ENCODE data around the gene EPHB6. TPM values are rescaled to one million over a fixed set of nuclear protein-coding genes. Genes with fewer than 3 reads are reported as not detected.
A peak's percentile ranks its signal among the peaks of the same experiment; 100 is the strongest.

EPHB6 gene
- total RNA-seq, 2 experiments from 2014 or later: 50.7 to 55.8 TPM

DNA sequence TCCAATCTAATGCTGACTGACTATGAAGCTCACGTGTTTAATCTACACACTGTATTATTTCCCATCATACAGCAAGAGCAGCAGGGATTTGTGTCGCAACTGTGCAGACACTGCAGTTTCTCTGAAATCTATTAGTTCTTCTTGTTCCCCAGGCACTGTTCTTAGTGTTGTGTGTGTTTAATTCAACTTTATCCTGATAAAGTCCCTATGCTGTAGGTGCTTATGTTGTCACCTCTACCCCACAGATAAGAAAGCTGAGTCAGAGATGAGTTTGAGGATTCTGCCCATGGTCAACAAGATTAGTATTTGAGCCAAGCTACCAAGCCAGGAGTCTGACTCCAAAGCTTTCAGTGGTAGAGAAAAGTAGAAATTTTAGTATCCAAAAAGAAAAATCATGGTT, 22.5 kb upstream of the EPHB6 start:
- ChIA-PET CTCF (interaction anchor here (1.6 kb wide), 1 partner anchor 19 kb away, joined by 3 read pairs; no protein-coding TSS in a partner anchor), POLR2A (interaction anchor here (0.9 to 1.2 kb wide), 4 partner anchors 11 to 48 kb away, joined by 3 to 5 read pairs (median 4); no protein-coding TSS in a partner anchor)
- Mint-ChIP-seq H3K4me1 (ENCODE audit: low read depth) (peaks cover 18% of the 10 kb centered on the region), H3K36me3 (ENCODE audit: low read depth) (no peaks in the 10 kb centered on the region), H3K27ac (no peak overlapping the region), H3K4me3 (no peak overlapping the region), H3K27me3 (no peaks in the 10 kb centered on the region), H3K9me3 (no peaks in the 10 kb centered on the region)
- no peak for DNase-seq
- no peak for TF ChIP-seq CTCF (IDR thresholded peaks at IDR 0.05)
- no peak for ATAC-seq (ENCODE audit: poor library complexity)
- Histone ChIP-seq H3K36me3 (ENCODE audit: insufficient read depth, low read length) (no peaks in the 10 kb centered on the region), H3K27me3 (ENCODE audit: control insufficient read depth in 1 of 2, insufficient read depth in 2 of 2, low read length in 2 of 2) (no peaks in the 10 kb centered on the region), H3K9me3 (ENCODE audit: control insufficient read depth in 1 of 2, insufficient read depth in 1 of 2, low read length in 2 of 2) (no peaks in the 10 kb centered on the region), H3K4me1 (ENCODE audit: insufficient read depth, low read length) (no peaks in the 10 kb centered on the region), H3K27ac (ENCODE audit: low read depth in 1 of 2, low read length in 2 of 2) (no peak overlapping the region), H3K4me3 (ENCODE audit: low read length) (no peak overlapping the region)
- intact Hi-C loops (cut with DNase I, micrococcal nuclease): loop anchor here in 1 of 2 experiments (2.0 kb wide), 1 partner anchor 20 kb away; no protein-coding TSS in a partner anchor

DNA sequence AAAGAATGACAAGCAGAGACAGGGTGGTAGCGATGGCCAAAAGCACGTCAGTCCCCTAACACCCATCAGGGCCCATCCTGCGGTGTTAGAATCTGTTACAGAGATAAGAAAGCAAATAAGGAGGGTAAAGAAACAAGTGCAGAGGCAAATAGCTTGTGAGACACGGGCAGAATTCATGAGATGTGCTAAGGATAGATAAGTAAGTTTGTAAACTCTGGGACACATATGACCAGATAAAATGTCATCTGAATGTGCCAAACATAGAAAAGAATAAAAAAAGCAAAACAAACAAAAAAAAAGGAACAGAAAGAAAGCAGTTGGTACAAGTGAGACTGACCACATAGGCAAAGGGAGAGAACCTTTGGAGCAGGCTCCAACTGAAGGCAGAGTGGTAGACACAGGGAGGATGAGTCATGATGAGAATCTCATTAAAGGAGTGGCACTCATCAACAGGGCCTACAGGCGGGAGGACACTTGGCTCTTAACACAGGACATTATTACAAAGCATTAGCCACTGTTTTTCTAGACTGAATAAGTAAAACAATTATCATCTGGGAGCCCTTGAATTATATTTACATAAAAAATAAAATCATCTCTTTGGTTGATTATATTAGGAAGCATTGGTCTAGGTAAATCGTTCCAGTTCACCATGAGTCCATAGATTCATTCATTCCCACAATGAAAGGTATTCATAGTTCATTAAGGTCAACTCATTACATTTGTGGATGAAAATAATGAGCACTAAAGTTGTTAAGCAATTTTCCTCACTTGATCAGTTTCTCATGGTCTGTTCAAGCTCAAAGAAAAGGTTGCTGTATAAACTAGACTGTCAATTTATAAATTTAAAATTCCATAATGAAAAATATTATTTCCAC, 21.5 kb upstream of the EPHB6 start:
- Histone ChIP-seq H3K4me3 (ENCODE audit: low read length) (no peak overlapping the region), H3K9me3 (ENCODE audit: control insufficient read depth in 1 of 2, insufficient read depth in 1 of 2, low read length in 2 of 2) (no peaks in the 10 kb centered on the region), H3K4me1 (ENCODE audit: insufficient read depth, low read length) (no peaks in the 10 kb centered on the region), H3K27ac (ENCODE audit: low read depth in 1 of 2, low read length in 2 of 2) (no peak overlapping the region), H3K36me3 (ENCODE audit: insufficient read depth, low read length) (no peaks in the 10 kb centered on the region), H3K27me3 (ENCODE audit: control insufficient read depth in 1 of 2, insufficient read depth in 2 of 2, low read length in 2 of 2) (no peaks in the 10 kb centered on the region)
- ChIA-PET POLR2A (no interaction called here), CTCF (no interaction called here)
- ATAC-seq (ENCODE audit: poor library complexity) (no peak), DNase-seq (no peak)
- TF ChIP-seq CTCF (IDR thresholded peaks at IDR 0.05): no peak
- Mint-ChIP-seq H3K27me3 (no peaks in the 10 kb centered on the region), H3K36me3 (ENCODE audit: low read depth) (no peaks in the 10 kb centered on the region), H3K4me1 (ENCODE audit: low read depth) (peaks cover 18% of the 10 kb centered on the region), H3K27ac (no peak overlapping the region), H3K4me3 (no peak overlapping the region), H3K9me3 (no peaks in the 10 kb centered on the region)
- intact Hi-C loops (cut with DNase I, micrococcal nuclease): loop anchor here in 1 of 2 experiments (2.0 kb wide), 1 partner anchor 21 kb away; no protein-coding TSS in a partner anchor

DNA sequence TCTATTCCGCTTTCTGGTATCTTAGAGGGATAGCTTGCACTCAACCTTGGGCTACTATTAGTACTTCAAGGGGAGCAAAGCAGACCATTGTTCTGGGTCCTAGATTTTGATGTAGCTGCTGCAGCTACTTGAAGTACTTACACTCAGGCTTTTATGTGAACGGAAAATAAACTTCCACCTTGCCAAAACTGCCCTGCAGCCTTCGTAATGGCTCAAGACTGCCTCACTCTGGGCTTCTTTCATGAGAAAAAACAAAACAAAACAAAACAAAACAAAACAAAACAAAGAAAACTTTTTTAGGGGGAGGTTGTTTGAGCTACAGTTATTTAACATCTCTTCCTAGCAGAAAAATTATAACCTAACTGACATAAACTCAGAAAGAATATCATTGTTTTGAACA, 19.4 kb upstream of the EPHB6 start:
- Mint-ChIP-seq H3K27ac (peak overlapping the region; percentile 38), H3K36me3 (ENCODE audit: low read depth) (no peaks in the 10 kb centered on the region), H3K9me3 (no peaks in the 10 kb centered on the region), H3K27me3 (no peaks in the 10 kb centered on the region), H3K4me3 (no peak overlapping the region), H3K4me1 (ENCODE audit: low read depth) (peaks cover 18% of the 10 kb centered on the region)
- H3K4me3 ChIP-seq (ENCODE audit: low read length): no peak overlapping the region
- H3K27ac ChIP-seq (ENCODE audit: low read depth in 1 of 2, low read length in 2 of 2): no peak overlapping the region
- H3K4me1 ChIP-seq (ENCODE audit: insufficient read depth, low read length): no peaks in the 10 kb centered on the region
- ATAC-seq (ENCODE audit: poor library complexity) (peak; percentile 39), DNase-seq (peak in 5 of 14 experiments; percentile 15 to 56 (median 49))
- H3K36me3 ChIP-seq (ENCODE audit: insufficient read depth, low read length): no peaks in the 10 kb centered on the region
- no peaks in the 10 kb centered on the region for H3K9me3 ChIP-seq (ENCODE audit: control insufficient read depth in 1 of 2, insufficient read depth in 1 of 2, low read length in 2 of 2)
- ChIA-PET POLR2A (interaction anchor here (0.6 to 2.1 kb wide), 8 partner anchors 23 to 508 kb away, joined by 3 to 30 read pairs (median 4); no protein-coding TSS in a partner anchor), CTCF (interaction anchor here (1.2 to 1.5 kb wide), 3 partner anchors 18 to 24 kb away, joined by 3 to 8 read pairs (median 4); no protein-coding TSS in a partner anchor)
- intact Hi-C loops (cut with DNase I, micrococcal nuclease): loop anchor here in 1 of 2 experiments (5.0 kb wide), 1 partner anchor 168 kb away; no protein-coding TSS in a partner anchor
- peak; percentile 26 for TF ChIP-seq CTCF (IDR thresholded peaks at IDR 0.05)
- H3K27me3 ChIP-seq (ENCODE audit: control insufficient read depth in 1 of 2, insufficient read depth in 2 of 2, low read length in 2 of 2): no peaks in the 10 kb centered on the region

Measured in CD4-positive, alpha-beta T cell (primary cell).